ENCODE results near the gene CCDC88C. TPM values are rescaled to one million over a fixed set of nuclear protein-coding genes. Genes with fewer than 3 reads are reported as not detected.
A peak's percentile ranks its signal among the peaks of the same experiment; 100 is the strongest.

The CCDC88C gene
- total RNA-seq, 2 experiments from 2014 or later = 73.7 to 82.8 TPM

GRCh38 chr14:91315844-91316267 is 101.8 kb downstream of the CCDC88C start:
- ATAC-seq = peak; percentile 74
- CTCF ChIA-PET = interaction anchor here (0.6 to 15.0 kb wide), 6 partner anchors 7 to 126 kb away, joined by 3 to 177 read pairs (median 4); partner anchors contain the start of genes CCDC88C and GPR68
- POLR2A ChIA-PET = interaction anchor here (1.4 kb wide), 1 partner anchor 100 kb away, joined by 6 read pairs; no protein-coding TSS in a partner anchor
- Mint-ChIP-seq H3K9me3 (ENCODE audit: low read depth) (no peaks in the 10 kb centered on the region), H3K4me1 (peaks cover 81% of the 10 kb centered on the region), H3K27ac (peak overlapping the region; percentile 96), H3K36me3 (ENCODE audit: low read depth) (peaks cover 76% of the 10 kb centered on the region), H3K4me3 (peak overlapping the region; percentile 56), H3K27me3 (no peaks in the 10 kb centered on the region)
- intact Hi-C loops (cut with DNase I, micrococcal nuclease) = loop anchor here (1.0 to 5.0 kb wide), 5 partner anchors 13 to 721 kb away; partner anchors contain the start of genes PPP4R3A (in 1 of the 2) and RPS6KA5 (in 1 of the 2)
- DNase-seq = peak; percentile 94

- ChIA-PET CTCF (no interaction called here), POLR2A (interaction anchor here (1.2 kb wide), 1 partner anchor 12 kb away, joined by 4 read pairs; no protein-coding TSS in a partner anchor)
These were observed 103.8 kb downstream of the CCDC88C start for GRCh38 chr14:91313852-91314251.

GRCh38 chr14:91313154-91313850 is 104.3 kb downstream of the CCDC88C start:
- H3K27me3 Mint-ChIP-seq = no peaks in the 10 kb centered on the region
- POLR2A ChIA-PET = interaction anchor here (0.6 to 1.2 kb wide), 3 partner anchors 10 to 186 kb away, joined by 3 to 4 read pairs (median 4); no protein-coding TSS in a partner anchor
- intact Hi-C loops (cut with DNase I, micrococcal nuclease) = no loop called here

More at GRCh38 chr14:91313852-91314251, 103.8 kb downstream of the CCDC88C start:
- DNase-seq (no peak), ATAC-seq (no peak)
- Mint-ChIP-seq H3K4me3 (no peak overlapping the region), H3K9me3 (ENCODE audit: low read depth) (no peaks in the 10 kb centered on the region), H3K4me1 (peaks cover 79% of the 10 kb centered on the region), H3K27ac (peak overlapping the region; percentile 96), H3K36me3 (ENCODE audit: low read depth) (peaks cover 73% of the 10 kb centered on the region), H3K27me3 (no peaks in the 10 kb centered on the region)
- intact Hi-C loops (cut with DNase I, micrococcal nuclease) = no loop called here

GRCh38 chr14:91311284-91311662 is 106.3 kb downstream of the CCDC88C start:
- Mint-ChIP-seq H3K4me3 (peak overlapping the region; percentile 51), H3K27me3 (no peaks in the 10 kb centered on the region), H3K36me3 (ENCODE audit: low read depth) (peaks cover 81% of the 10 kb centered on the region), H3K27ac (peak overlapping the region; percentile 86), H3K9me3 (ENCODE audit: low read depth) (no peaks in the 10 kb centered on the region), H3K4me1 (peaks cover 54% of the 10 kb centered on the region)
- POLR2A ChIA-PET = no interaction called here
- DNase-seq = peak; percentile 66
- intact Hi-C loops (cut with DNase I, micrococcal nuclease) = no loop called here
- CTCF ChIA-PET = interaction anchor here (1.9 kb wide), 1 partner anchor 12 kb away, joined by 5 read pairs; no protein-coding TSS in a partner anchor
- ATAC-seq = peak; percentile 45

More at GRCh38 chr14:91313154-91313850, 104.3 kb downstream of the CCDC88C start:
- Mint-ChIP-seq H3K4me3 (peak overlapping the region; percentile 12), H3K4me1 (peaks cover 75% of the 10 kb centered on the region), H3K27ac (peak overlapping the region; percentile 96), H3K9me3 (ENCODE audit: low read depth) (no peaks in the 10 kb centered on the region), H3K36me3 (ENCODE audit: low read depth) (peaks cover 75% of the 10 kb centered on the region)
- no peak for DNase-seq
- CTCF ChIA-PET = interaction anchor here (1.0 kb wide), 1 partner anchor 30 kb away, joined by 3 read pairs; no protein-coding TSS in a partner anchor
- ATAC-seq = no peak

- no peaks in the 10 kb centered on the region for H3K9me3 Mint-ChIP-seq (ENCODE audit: low read depth)
- H3K27ac Mint-ChIP-seq = peak overlapping the region; percentile 86
- H3K36me3 Mint-ChIP-seq (ENCODE audit: low read depth) = peaks cover 81% of the 10 kb centered on the region
- ChIA-PET CTCF (interaction anchor here (0.5 to 1.9 kb wide), 4 partner anchors 13 to 98 kb away, joined by 3 to 5 read pairs (median 4); no protein-coding TSS in a partner anchor), POLR2A (no interaction called here)
- DNase-seq = peak; percentile 61
- H3K4me1 Mint-ChIP-seq = peaks cover 53% of the 10 kb centered on the region
- peak; percentile 77 for ATAC-seq
- H3K4me3 Mint-ChIP-seq = peak overlapping the region; percentile 51
- H3K27me3 Mint-ChIP-seq = no peaks in the 10 kb centered on the region
- intact Hi-C loops (cut with DNase I, micrococcal nuclease) = no loop called here
These were observed 106.9 kb downstream of the CCDC88C start for GRCh38 chr14:91310606-91311283.

GRCh38 chr14:91309756-91310280 is 107.8 kb downstream of the CCDC88C start:
- Mint-ChIP-seq H3K4me1 (peaks cover 50% of the 10 kb centered on the region), H3K9me3 (ENCODE audit: low read depth) (no peaks in the 10 kb centered on the region), H3K4me3 (no peak overlapping the region), H3K27ac (peak overlapping the region; percentile 63), H3K36me3 (ENCODE audit: low read depth) (peaks cover 81% of the 10 kb centered on the region), H3K27me3 (no peaks in the 10 kb centered on the region)
- CTCF ChIA-PET = interaction anchor here (0.9 to 1.9 kb wide), 5 partner anchors 14 to 132 kb away, joined by 3 to 5 read pairs (median 3); no protein-coding TSS in a partner anchor
- intact Hi-C loops (cut with DNase I, micrococcal nuclease) = no loop called here
- ATAC-seq = no peak
- DNase-seq = no peak
- POLR2A ChIA-PET = no interaction called here

GRCh38 chr14:91308337-91308736 is 109.3 kb downstream of the CCDC88C start:
- POLR2A ChIA-PET = no interaction called here
- Mint-ChIP-seq H3K27ac (peak overlapping the region; percentile 77), H3K9me3 (ENCODE audit: low read depth) (no peaks in the 10 kb centered on the region), H3K4me3 (no peak overlapping the region), H3K4me1 (peaks cover 40% of the 10 kb centered on the region), H3K27me3 (no peaks in the 10 kb centered on the region), H3K36me3 (ENCODE audit: low read depth) (peaks cover 74% of the 10 kb centered on the region)
- ATAC-seq (no peak), DNase-seq (no peak)
- intact Hi-C loops (cut with DNase I, micrococcal nuclease) = no loop called here
- CTCF ChIA-PET = no interaction called here

GRCh38 chr14:91307652-91308051 is 110.0 kb downstream of the CCDC88C start:
- ChIA-PET POLR2A (no interaction called here), CTCF (no interaction called here)
- ATAC-seq (no peak), DNase-seq (no peak)
- H3K36me3 Mint-ChIP-seq (ENCODE audit: low read depth) = peaks cover 68% of the 10 kb centered on the region
- H3K4me1 Mint-ChIP-seq = peaks cover 40% of the 10 kb centered on the region
- H3K27ac Mint-ChIP-seq = peak overlapping the region; percentile 14
- intact Hi-C loops (cut with DNase I, micrococcal nuclease) = no loop called here
- no peaks in the 10 kb centered on the region for H3K27me3 Mint-ChIP-seq
- H3K4me3 Mint-ChIP-seq = no peak overlapping the region
- H3K9me3 Mint-ChIP-seq (ENCODE audit: low read depth) = no peaks in the 10 kb centered on the region

GRCh38 chr14:91307046-91307445 is 110.6 kb downstream of the CCDC88C start:
- H3K4me3 Mint-ChIP-seq = no peak overlapping the region
- no peak for DNase-seq
- no peak for ATAC-seq
- intact Hi-C loops (cut with DNase I, micrococcal nuclease) = no loop called here
- H3K9me3 Mint-ChIP-seq (ENCODE audit: low read depth) = no peaks in the 10 kb centered on the region
- POLR2A ChIA-PET = no interaction called here
- H3K4me1 Mint-ChIP-seq = peaks cover 44% of the 10 kb centered on the region
- H3K27me3 Mint-ChIP-seq = no peaks in the 10 kb centered on the region
- peak overlapping the region; percentile 14 for H3K27ac Mint-ChIP-seq
- CTCF ChIA-PET = interaction anchor here (0.6 kb wide), 1 partner anchor 67 kb away, joined by 4 read pairs; no protein-coding TSS in a partner anchor
- H3K36me3 Mint-ChIP-seq (ENCODE audit: low read depth) = peaks cover 72% of the 10 kb centered on the region

- CTCF ChIA-PET = interaction anchor here (0.6 kb wide), 1 partner anchor 68 kb away, joined by 4 read pairs; no protein-coding TSS in a partner anchor
- intact Hi-C loops (cut with DNase I, micrococcal nuclease) = no loop called here
- Mint-ChIP-seq H3K4me3 (no peak overlapping the region), H3K27me3 (no peaks in the 10 kb centered on the region), H3K27ac (peak overlapping the region; percentile 10), H3K4me1 (peaks cover 48% of the 10 kb centered on the region), H3K9me3 (ENCODE audit: low read depth) (no peaks in the 10 kb centered on the region), H3K36me3 (ENCODE audit: low read depth) (peaks cover 75% of the 10 kb centered on the region)
- POLR2A ChIA-PET = no interaction called here
- no peak for ATAC-seq
- no peak for DNase-seq
These were observed 111.1 kb downstream of the CCDC88C start for GRCh38 chr14:91306547-91306946.

Data from activated CD4-positive, alpha-beta T cell treated with anti-CD3 and anti-CD28 coated beads for 36 hours (primary cell).